WTC11 (cell line): ENCODE data around the gene TSPAN5. TPM values are rescaled to one million over a fixed set of nuclear protein-coding genes. Genes with fewer than 3 reads are reported as not detected.

ENCODE experiments used
- ATAC-seq: fragments of 200-7000 bp; cut with Tn5 transposase; 2 replicates; pipeline ENCODE4 v1.10.0; 2021; ENCODE audit warnings: mild to moderate bottlenecking, moderate library complexity
- CTCF ChIA-PET: fragments of 300-600 bp; sonication (Branson Sonifier 250); formaldehyde crosslinking; loops from one replicate; lab custom pipeline; 2021; ENCODE audit warnings: antibody characterized with exemption; lab: Charles Lee
- POLR2A ChIA-PET: fragments of 350-600 bp; sonication (Branson Sonifier 250); formaldehyde crosslinking; loops from one replicate; lab custom pipeline; 2021; ENCODE audit warnings: antibody characterized with exemption; lab: Charles Lee
- DNase-seq: peaks from one replicate; pipeline ENCODE4 v3.0.0; 2021; ENCODE audit warnings: low spot score
- H3K27ac Mint-ChIP-seq: 2 replicates; pipeline ENCODE4 v1.8.0; 2021; ENCODE audit warnings: mixed read lengths
- H3K27me3 Mint-ChIP-seq: 2 replicates; pipeline ENCODE4 v1.8.0; 2021; ENCODE audit warnings: low read depth, mild to moderate bottlenecking, moderate library complexity, mixed read lengths
- H3K36me3 Mint-ChIP-seq: 2 replicates; pipeline ENCODE4 v1.8.0; 2021; ENCODE audit warnings: mixed read lengths
- H3K4me1 Mint-ChIP-seq: 2 replicates; pipeline ENCODE4 v1.8.0; 2022; ENCODE audit warnings: mixed read lengths
- H3K4me3 Mint-ChIP-seq: 2 replicates; pipeline ENCODE4 v1.8.0; 2021; ENCODE audit warnings: mild to moderate bottlenecking, moderate library complexity, mixed read lengths
- H3K9me3 Mint-ChIP-seq: 2 replicates; pipeline ENCODE4 v1.8.0; 2021; ENCODE audit warnings: mixed read lengths
- AR ChIP-seq: fragments of 250-450 bp; sonication (Bioruptor Pico); IDR thresholded peaks from 2 replicates; pipeline ENCODE4 v1.9.0; 2021; ENCODE audit warnings: mild to moderate bottlenecking
- ATF3 ChIP-seq: sonication (generic); formaldehyde crosslinking; conservative IDR thresholded peaks from 2 replicates; pipeline ENCODE4 v1.8.1; 2022; ENCODE audit warnings: mild to moderate bottlenecking, missing genetic modification reagents
- CDX4 ChIP-seq: fragments of 250-450 bp; sonication (Bioruptor Pico); IDR thresholded peaks from 2 replicates; pipeline ENCODE4 v1.9.0; 2021; ENCODE audit warnings: moderate library complexity, mild to moderate bottlenecking, inconsistent platforms, borderline replicate concordance
- CREM ChIP-seq: sonication (generic); formaldehyde crosslinking; IDR thresholded peaks from 2 replicates; pipeline ENCODE4 v1.8.1; 2022; ENCODE audit warnings: mild to moderate bottlenecking, missing genetic modification reagents, moderate library complexity
- EMX1 ChIP-seq: fragments of 250-450 bp; sonication (Bioruptor Pico); IDR thresholded peaks from 2 replicates; pipeline ENCODE4 v1.8.0; 2021; ENCODE audit warnings: mild to moderate bottlenecking
- ERG ChIP-seq: fragments of 250-450 bp; sonication (Bioruptor Pico); IDR thresholded peaks from 2 replicates; pipeline ENCODE4 v1.8.0; 2021; ENCODE audit warnings: mild to moderate bottlenecking
- ETV6 ChIP-seq: sonication (generic); formaldehyde crosslinking; IDR thresholded peaks from 2 replicates; pipeline ENCODE4 v1.8.1; 2022; ENCODE audit warnings: mild to moderate bottlenecking, missing genetic modification reagents
- FOXP1 ChIP-seq: sonication (generic); formaldehyde crosslinking; IDR thresholded peaks from 2 replicates; pipeline ENCODE4 v1.8.0; 2022; ENCODE audit warnings: missing genetic modification reagents, mild to moderate bottlenecking, moderate library complexity, borderline replicate concordance
- GRHL2 ChIP-seq: fragments of 250-450 bp; sonication (Bioruptor Pico); IDR thresholded peaks from 2 replicates; pipeline ENCODE4 v1.8.0; 2022; ENCODE audit warnings: mild to moderate bottlenecking, moderate library complexity; ENCODE audit not compliant: insufficient replicate concordance, severe bottlenecking
- HMGXB4 ChIP-seq: sonication (generic); formaldehyde crosslinking; IDR thresholded peaks from 2 replicates; pipeline ENCODE4 v1.8.1; 2023; ENCODE audit warnings: mild to moderate bottlenecking, moderate library complexity, missing genetic modification reagents
- MAX ChIP-seq: sonication (generic); formaldehyde crosslinking; IDR thresholded peaks from 2 replicates; pipeline ENCODE4 v1.8.0; 2022; ENCODE audit warnings: mild to moderate bottlenecking, missing genetic modification reagents
- MXD4 ChIP-seq: fragments of 250-450 bp; sonication (Bioruptor Pico); IDR thresholded peaks from 2 replicates; pipeline ENCODE4 v1.8.0; 2021; ENCODE audit warnings: mild to moderate bottlenecking, moderate library complexity, borderline replicate concordance
- NR1H2 ChIP-seq: sonication (generic); formaldehyde crosslinking; IDR thresholded peaks from 2 replicates; pipeline ENCODE4 v1.9.0; 2021; ENCODE audit warnings: mild to moderate bottlenecking, moderate library complexity, missing genetic modification reagents
- NR3C1 ChIP-seq: sonication (generic); formaldehyde crosslinking; conservative IDR thresholded peaks from 2 replicates; pipeline ENCODE4 v1.8.1; 2023; ENCODE audit warnings: low read depth, mild to moderate bottlenecking, missing genetic modification reagents
- OVOL2 ChIP-seq: fragments of 250-450 bp; sonication (Bioruptor Pico); IDR thresholded peaks from 2 replicates; pipeline ENCODE4 v1.9.0; 2021; ENCODE audit warnings: mild to moderate bottlenecking, borderline replicate concordance
- RELA ChIP-seq: sonication (generic); formaldehyde crosslinking; IDR thresholded peaks from 2 replicates; pipeline ENCODE4 v1.8.1; 2022; ENCODE audit warnings: missing genetic modification reagents, mild to moderate bottlenecking, borderline replicate concordance
- TCF7 ChIP-seq: sonication (generic); formaldehyde crosslinking; IDR thresholded peaks from 2 replicates; pipeline ENCODE4 v1.8.0; 2022; ENCODE audit warnings: mild to moderate bottlenecking, low read depth, missing genetic modification reagents, moderate library complexity
- TEAD1 ChIP-seq: sonication (generic); formaldehyde crosslinking; IDR thresholded peaks from 2 replicates; pipeline ENCODE4 v1.8.0; 2022; ENCODE audit warnings: mild to moderate bottlenecking, missing genetic modification reagents
- TEAD4 ChIP-seq: sonication (generic); formaldehyde crosslinking; IDR thresholded peaks from 2 replicates; pipeline ENCODE4 v1.8.0; 2022; ENCODE audit warnings: mild to moderate bottlenecking, missing genetic modification reagents
- TP53 ChIP-seq: sonication (generic); formaldehyde crosslinking; IDR thresholded peaks from 2 replicates; pipeline ENCODE4 v1.8.1; 2023; ENCODE audit warnings: mild to moderate bottlenecking, missing genetic modification reagents
- USF2 ChIP-seq: sonication (generic); formaldehyde crosslinking; IDR thresholded peaks from 2 replicates; pipeline ENCODE4 v1.8.1; 2023; ENCODE audit warnings: mild to moderate bottlenecking, missing genetic modification reagents, moderate library complexity
- ZNF138 ChIP-seq: sonication (generic); formaldehyde crosslinking; conservative IDR thresholded peaks from 2 replicates; pipeline ENCODE4 v1.8.1; 2022; ENCODE audit warnings: mild to moderate bottlenecking, moderate library complexity, missing genetic modification reagents
- ZNF263 ChIP-seq: sonication (generic); formaldehyde crosslinking; IDR thresholded peaks from 2 replicates; pipeline ENCODE4 v1.8.1; 2022; ENCODE audit warnings: low read depth, mild to moderate bottlenecking, moderate library complexity, missing genetic modification reagents
- ZNF416 ChIP-seq: fragments of 250-450 bp; sonication (Bioruptor Pico); IDR thresholded peaks from 2 replicates; pipeline ENCODE4 v1.9.0; 2021; ENCODE audit warnings: mild to moderate bottlenecking, inconsistent platforms
- total RNA-seq: library from RNA; stranded (reverse); gene quantifications from 3 replicates; pipeline ENCODE4 v1.2.3, GENCODE V29; 2021

Gene TSPAN5
- total RNA-seq, 1 experiment from 2014 or later, result 22.7 TPM

GRCh38 chr4:98615991-98616390 is 42.4 kb downstream of the TSPAN5 start:
- no peak for DNase-seq
- no peaks in the 10 kb centered on the region for H3K27me3 Mint-ChIP-seq
- no peak overlapping the region for H3K4me3 Mint-ChIP-seq
- H3K36me3 Mint-ChIP-seq, result no peaks in the 10 kb centered on the region
- ChIA-PET CTCF (no interaction called here), POLR2A (no interaction called here)
- ATAC-seq, result no peak
- H3K9me3 Mint-ChIP-seq, result no peaks in the 10 kb centered on the region
- TF ChIP-seq ZNF138 (CRISPR knock-in tag), result no peak
- TF ChIP-seq MXD4 (CRISPR knock-in tag), result no peak
- TF ChIP-seq ZNF263 (CRISPR knock-in tag), result no peak
- no peak for TF ChIP-seq TEAD1
- no peak for TF ChIP-seq ZNF416
- no peak for TF ChIP-seq NR3C1
- no peak for TF ChIP-seq NR1H2
- H3K4me1 Mint-ChIP-seq, result peaks cover 69% of the 10 kb centered on the region
- H3K27ac Mint-ChIP-seq, result peak overlapping the region; percentile 13; the same call in 1 of the 2 replicates

GRCh38 chr4:98614662-98615061 is 43.7 kb downstream of the TSPAN5 start:
- H3K4me3 Mint-ChIP-seq, result no peak overlapping the region
- peaks cover 72% of the 10 kb centered on the region for H3K4me1 Mint-ChIP-seq
- no peaks in the 10 kb centered on the region for H3K27me3 Mint-ChIP-seq

More at GRCh38 chr4:98614662-98615061, 43.7 kb downstream of the TSPAN5 start:
- peak overlapping the region; percentile 17; the same call in 1 of the 2 replicates for H3K27ac Mint-ChIP-seq
- TF ChIP-seq ZNF263 (CRISPR knock-in tag) (no peak), ATF3 (CRISPR knock-in tag) (no peak), ERG (CRISPR knock-in tag) (no peak), HMGXB4 (CRISPR knock-in tag) (no peak), OVOL2 (no peak), TCF7 (CRISPR knock-in tag) (no peak), TP53 (CRISPR knock-in tag) (no peak), MAX (no peak), GRHL2 (CRISPR knock-in tag) (no peak), RELA (CRISPR knock-in tag) (no peak), EMX1 (CRISPR knock-in tag) (no peak), CREM (CRISPR knock-in tag) (no peak), AR (no peak), CDX4 (CRISPR knock-in tag) (no peak), TEAD4 (CRISPR knock-in tag) (no peak), ETV6 (CRISPR knock-in tag) (no peak), USF2 (CRISPR knock-in tag) (no peak), FOXP1 (CRISPR knock-in tag) (no peak)
- TF ChIP-seq, all 79 proteins: peak for 0
- H3K36me3 Mint-ChIP-seq, result no peaks in the 10 kb centered on the region
- ATAC-seq, result no peak
- ChIA-PET POLR2A (no interaction called here), CTCF (no interaction called here)
- no peaks in the 10 kb centered on the region for H3K9me3 Mint-ChIP-seq
- no peak for DNase-seq
